Pulmonary artery endothelial cell (primary cell): ENCODE data around the gene ROBO1. TPM values are rescaled to one million over a fixed set of nuclear protein-coding genes. Genes with fewer than 3 reads are reported as not detected.
"Not testable (repeated sequence)": the region's sequence is repeated elsewhere in the genome, so short reads cannot be mapped to it uniquely, and the experiment has no call there.

Source experiments
- DNase-seq: peaks from one replicate; pipeline ENCODE4 v3.0.0-alpha.2; 2011; ENCODE audit warnings: low read depth, low spot score
- total RNA-seq: library from RNA; depleted of rRNA; stranded (reverse); fragments of >200 nt; gene quantifications from 2 replicates; pipeline ENCODE4 v1.2.3, GENCODE V29; 2014

ROBO1 gene
- total RNA-seq, 1 donor from 2014 or later, result 26.4 TPM

GRCh38 chr3:78749056-78749455, 1018.7 kb downstream of the ROBO1 start:
- DNase-seq, result no peak

- DNase-seq, result no peak
These were observed 1022.0 kb downstream of the ROBO1 start for GRCh38 chr3:78745847-78746246.

GRCh38 chr3:78742491-78742890, 1025.3 kb downstream of the ROBO1 start:
- DNase-seq, result no peak

GRCh38 chr3:78742041-78742440, 1025.8 kb downstream of the ROBO1 start:
- DNase-seq, result no peak

GRCh38 chr3:78741066-78741645, 1026.6 kb downstream of the ROBO1 start:
- DNase-seq, result no peak

GRCh38 chr3:78738833-78739232, 1029.0 kb downstream of the ROBO1 start:
- DNase-seq, result no peak

GRCh38 chr3:78737988-78738387, 1029.8 kb downstream of the ROBO1 start:
- peak; percentile 63 for DNase-seq

- no peak for DNase-seq
These were observed 1030.9 kb downstream of the ROBO1 start for GRCh38 chr3:78736863-78737262.

GRCh38 chr3:78734048-78734637, 1033.7 kb downstream of the ROBO1 start:
- DNase-seq, result no peak

- DNase-seq, result no peak
These were observed 1034.9 kb downstream of the ROBO1 start for GRCh38 chr3:78732893-78733292.

- DNase-seq, result no peak
These were observed 1035.3 kb downstream of the ROBO1 start for GRCh38 chr3:78732471-78732870.

GRCh38 chr3:78729946-78730345, 1037.9 kb downstream of the ROBO1 start:
- no peak for DNase-seq

GRCh38 chr3:78728406-78729145, 1039.2 kb downstream of the ROBO1 start:
- no peak for DNase-seq

GRCh38 chr3:78726545-78726944, 1041.3 kb downstream of the ROBO1 start:
- DNase-seq, result no peak

GRCh38 chr3:78725703-78726246, 1042.0 kb downstream of the ROBO1 start:
- DNase-seq, result no peak

- DNase-seq, result no peak
These were observed 1042.9 kb downstream of the ROBO1 start for GRCh38 chr3:78724859-78725258.

GRCh38 chr3:78724364-78724763, 1043.4 kb downstream of the ROBO1 start:
- DNase-seq, result not testable (repeated sequence)

GRCh38 chr3:78721771-78722543, 1045.8 kb downstream of the ROBO1 start:
- DNase-seq, result no peak

GRCh38 chr3:78718707-78719106, 1049.1 kb downstream of the ROBO1 start:
- DNase-seq, result no peak

GRCh38 chr3:78717041-78717440, 1050.8 kb downstream of the ROBO1 start:
- DNase-seq, result no peak

- no peak for DNase-seq
These were observed 1054.9 kb downstream of the ROBO1 start for GRCh38 chr3:78712941-78713340.

- no peak for DNase-seq
These were observed 1055.5 kb downstream of the ROBO1 start for GRCh38 chr3:78712270-78712669.
